ENCODE results near the gene FZD7.

FZD7 gene

GRCh38 chr2:202031246-202031951, 2.3 kb upstream of the FZD7 start:
- TF ChIP-seq SPI1 (IDR thresholded peaks at IDR 0.05; ENCODE audit: borderline replicate concordance, low read depth), result no peak
- no peak for TF ChIP-seq CTCF (IDR thresholded peaks at IDR 0.05; ENCODE audit: insufficient read depth, low read length)
- TF ChIP-seq GABPA (IDR thresholded peaks at IDR 0.05; ENCODE audit: low read depth), result no peak
- no peak for TF ChIP-seq REST (IDR thresholded peaks at IDR 0.05; ENCODE audit: insufficient replicate concordance, low read depth)
- TF ChIP-seq POLR2AphosphoS5 (IDR thresholded peaks at IDR 0.05; ENCODE audit: low read depth), result no peak
- DNase-seq (ENCODE audit: low read depth in 1 of 2, low spot score in 1 of 2), result no peak
- H3K4me3 ChIP-seq (replicated peaks; ENCODE audit: insufficient read depth, low read length), result no peak overlapping the region
- no peak overlapping the region for H3K27ac ChIP-seq (replicated peaks)
- H3K27me3 ChIP-seq (ENCODE audit: insufficient read depth, poor library complexity, severe bottlenecking), result peaks cover 8% of the 10 kb centered on the region

DNA sequence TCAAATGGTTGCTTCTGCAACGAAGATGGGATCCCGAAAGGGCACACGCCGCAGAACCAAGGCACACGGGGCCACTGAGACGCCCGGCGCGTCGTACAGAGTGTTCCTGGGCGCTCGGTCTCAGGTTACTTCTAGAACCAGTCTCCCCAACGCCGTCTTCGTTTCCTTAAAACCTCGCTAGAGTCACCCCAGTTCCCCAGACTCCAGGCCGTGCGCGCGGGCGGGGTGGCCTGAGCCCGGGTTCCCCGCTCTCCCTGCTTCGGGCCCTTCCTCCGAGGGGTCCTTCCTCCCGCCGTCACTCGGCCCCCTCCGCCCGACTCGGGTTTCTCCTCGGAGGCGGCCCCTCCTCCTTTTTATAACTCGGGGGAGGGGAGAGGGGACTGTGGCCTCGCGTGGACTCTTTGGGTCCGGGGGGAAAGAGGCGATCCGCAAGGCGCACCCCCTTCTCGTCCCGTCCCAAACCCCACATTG, 774 bp upstream of the FZD7 start:
- H3K4me3 ChIP-seq (replicated peaks; ENCODE audit: insufficient read depth, low read length), result peak overlapping the region; percentile 80
- TF ChIP-seq POLR2AphosphoS5 (IDR thresholded peaks at IDR 0.05; ENCODE audit: low read depth), result no peak
- TF ChIP-seq GABPA (IDR thresholded peaks at IDR 0.05; ENCODE audit: low read depth), result no peak
- TF ChIP-seq CTCF (IDR thresholded peaks at IDR 0.05; ENCODE audit: insufficient read depth, low read length), result no peak
- TF ChIP-seq REST (IDR thresholded peaks at IDR 0.05; ENCODE audit: insufficient replicate concordance, low read depth), result no peak
- TF ChIP-seq SPI1 (IDR thresholded peaks at IDR 0.05; ENCODE audit: borderline replicate concordance, low read depth), result no peak
- peak in 1 of 2 experiments; percentile 50 for DNase-seq (ENCODE audit: low read depth in 1 of 2, low spot score in 1 of 2)
- 0 out of 2 replicates have a peak overlapping the region, but pooled peaks have one; percentile 11 for H3K27ac ChIP-seq (replicated peaks)
- peaks cover 8% of the 10 kb centered on the region for H3K27me3 ChIP-seq (ENCODE audit: insufficient read depth, poor library complexity, severe bottlenecking)

GRCh38 chr2:202034249-202035088, 814 bp downstream of the FZD7 start:
- Histone ChIP-seq H3K27ac (replicated peaks) (no peak overlapping the region), H3K27me3 (ENCODE audit: insufficient read depth, poor library complexity, severe bottlenecking) (peaks cover 8% of the 10 kb centered on the region), H3K4me3 (replicated peaks; ENCODE audit: insufficient read depth, low read length) (peak overlapping the region; percentile 80)
- TF ChIP-seq CTCF (IDR thresholded peaks at IDR 0.05; ENCODE audit: insufficient read depth, low read length) (no peak), POLR2AphosphoS5 (IDR thresholded peaks at IDR 0.05; ENCODE audit: low read depth) (no peak)
- peak in 1 of 2 experiments; percentile 26 for DNase-seq (ENCODE audit: low read depth in 1 of 2, low spot score in 1 of 2)

Data from HL-60 (cell line).